NCI-H446 treated with DMSO at 0.1 percent for 48 hours (cell line): Measurements from ENCODE around the gene MAPRE2.
"Not testable (repeated sequence)": the region's sequence is repeated elsewhere in the genome, so short reads cannot be mapped to it uniquely, and the experiment has no call there.

ENCODE experiments used
- DNase-seq: peaks from one replicate; lab custom pipeline; 2025; lab: John Stamatoyannopoulos, UW

MAPRE2 gene

DNA sequence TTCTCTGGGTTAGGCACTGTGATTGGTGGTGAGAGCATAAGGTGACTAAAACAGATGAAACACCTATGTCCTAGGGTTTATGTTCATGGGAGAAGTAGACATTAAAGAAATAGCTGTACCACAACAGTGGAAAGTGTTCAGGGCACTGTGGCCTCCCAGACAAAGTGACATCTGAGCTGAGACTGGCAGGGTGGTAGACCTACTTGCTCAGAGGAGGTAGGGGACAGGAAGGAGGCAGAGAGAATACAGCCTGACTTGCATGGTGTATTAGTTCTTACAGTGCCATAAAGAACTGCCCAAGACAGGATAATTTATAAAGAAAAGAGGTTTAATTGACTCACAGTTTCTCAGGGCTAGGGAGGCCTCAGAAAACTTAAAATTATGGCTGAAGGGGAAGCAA is 82.6 kb downstream of the MAPRE2 start:
- DNase-seq = no peak

DNA sequence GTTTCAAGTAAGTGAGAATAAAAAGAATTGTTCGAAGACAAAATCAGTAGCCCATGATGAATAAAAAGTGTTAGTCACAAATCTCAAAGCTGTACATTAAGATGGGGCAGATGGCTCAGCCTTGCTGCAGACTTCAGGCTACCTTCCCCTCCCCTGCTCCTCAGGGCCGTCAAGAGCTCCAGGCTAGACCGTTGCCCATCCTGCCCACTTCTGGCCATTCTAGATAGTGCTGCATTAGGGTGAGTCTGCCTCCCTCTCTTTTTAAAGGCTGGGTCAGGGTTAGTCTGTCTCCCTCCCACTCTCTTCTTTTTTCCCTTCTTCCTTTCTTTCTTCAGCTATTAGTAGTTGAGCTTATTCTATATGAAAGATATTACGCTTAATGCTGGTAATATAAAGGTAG is 86.0 kb downstream of the MAPRE2 start:
- DNase-seq = no peak

GRCh38 chr18:35128675-35129074 is 87.5 kb downstream of the MAPRE2 start:
- DNase-seq = no peak

GRCh38 chr18:35130236-35130635 is 89.0 kb downstream of the MAPRE2 start:
- DNase-seq = no peak

- no peak for DNase-seq
These were observed 90.3 kb downstream of the MAPRE2 start for GRCh38 chr18:35131387-35132020.

DNA sequence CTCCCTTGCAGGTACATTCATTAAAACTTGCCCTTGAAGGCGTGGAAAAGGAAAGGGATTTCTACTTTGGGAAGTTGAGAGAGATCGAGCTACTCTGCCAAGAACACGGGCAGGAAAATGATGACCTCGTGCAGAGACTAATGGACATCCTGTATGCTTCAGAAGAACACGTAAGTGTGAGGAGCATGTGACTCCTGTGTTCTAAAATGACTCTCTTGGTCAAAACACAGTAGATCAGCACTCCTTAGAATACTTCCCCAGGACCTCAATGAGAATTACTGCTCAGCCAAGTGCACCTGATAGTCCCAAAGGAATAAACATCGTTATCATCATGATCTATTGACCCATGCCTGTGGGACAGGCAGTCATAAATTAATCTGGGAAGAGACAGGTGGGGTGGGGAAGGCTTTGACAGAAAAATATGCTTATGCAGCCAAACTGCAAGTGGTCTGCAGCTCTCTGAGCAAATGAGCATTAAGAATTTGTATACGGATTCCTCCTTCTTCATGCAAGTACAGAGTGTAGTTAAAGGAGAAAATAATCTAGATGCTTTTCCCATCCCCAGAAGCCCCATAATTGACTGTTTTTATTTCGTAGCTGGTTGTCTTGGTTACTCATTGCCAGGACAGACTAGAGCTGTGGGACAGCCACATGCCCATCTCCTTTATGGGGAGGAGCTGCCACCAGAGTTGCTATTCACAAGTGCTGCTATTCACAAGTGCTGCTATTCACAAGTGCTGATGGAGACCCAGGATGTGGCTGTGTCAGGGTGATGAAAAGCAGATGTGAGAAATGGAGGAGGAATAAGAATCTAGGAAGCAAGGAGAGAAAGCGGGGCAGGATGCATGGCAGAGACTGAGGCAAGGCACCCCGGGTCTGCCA is 91.0 kb downstream of the MAPRE2 start:
- no peak for DNase-seq

GRCh38 chr18:35134190-35134730 is 93.0 kb downstream of the MAPRE2 start:
- DNase-seq = no peak

- no peak for DNase-seq
These were observed 93.7 kb downstream of the MAPRE2 start for GRCh38 chr18:35134791-35135531.

GRCh38 chr18:35136248-35136647 is 95.0 kb downstream of the MAPRE2 start:
- DNase-seq = no peak

- no peak for DNase-seq
These were observed 95.7 kb downstream of the MAPRE2 start for GRCh38 chr18:35136885-35137284.

- no peak for DNase-seq
These were observed 96.4 kb downstream of the MAPRE2 start for GRCh38 chr18:35137632-35138031.

DNA sequence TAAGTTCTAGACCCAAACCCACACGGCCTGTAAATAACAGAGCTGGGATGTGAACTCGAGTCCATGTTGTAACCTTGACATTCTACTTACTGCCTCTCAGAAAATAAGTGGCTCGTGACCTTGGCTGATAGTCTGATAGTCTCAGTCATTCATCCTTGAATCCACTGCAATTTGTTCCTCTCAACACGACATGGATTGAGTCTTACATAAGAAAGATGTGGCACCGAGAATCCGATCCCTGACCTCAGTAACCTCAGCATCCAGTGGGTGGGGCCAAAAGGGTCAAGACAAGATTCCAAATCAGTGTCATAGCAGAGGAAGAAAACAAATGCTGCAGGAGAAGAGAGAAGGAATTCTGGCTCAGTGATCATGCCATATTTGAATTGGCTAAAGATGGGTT is 97.6 kb downstream of the MAPRE2 start:
- DNase-seq = no peak

- DNase-seq = no peak
These were observed 98.3 kb downstream of the MAPRE2 start for GRCh38 chr18:35139517-35139916.

DNA sequence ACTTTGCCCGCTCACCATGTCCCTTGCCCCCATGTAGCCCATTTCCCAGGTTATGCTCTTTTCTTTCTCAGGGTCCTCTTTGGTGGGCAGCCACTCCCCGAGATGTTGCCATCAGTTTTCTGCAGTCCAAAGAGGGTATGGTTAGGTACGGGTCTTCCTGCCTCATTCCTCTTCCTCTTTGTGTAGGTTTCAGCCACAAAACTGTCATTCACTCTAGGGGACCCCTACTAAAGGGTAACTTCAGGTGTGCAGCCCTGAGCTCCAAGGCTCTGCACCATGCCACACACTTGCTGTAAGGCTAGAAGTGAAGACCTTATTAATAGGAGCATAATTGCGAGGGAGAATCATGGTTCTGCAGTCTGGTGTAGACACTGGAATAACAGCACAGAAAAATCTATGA is 99.9 kb downstream of the MAPRE2 start:
- no peak for DNase-seq

- no peak for DNase-seq
These were observed 100.5 kb downstream of the MAPRE2 start for GRCh38 chr18:35141567-35142274.

- DNase-seq = no peak
These were observed 101.0 kb downstream of the MAPRE2 start for GRCh38 chr18:35142275-35142615.

- no peak for DNase-seq
These were observed 102.7 kb downstream of the MAPRE2 start for GRCh38 chr18:35143622-35144596.

DNA sequence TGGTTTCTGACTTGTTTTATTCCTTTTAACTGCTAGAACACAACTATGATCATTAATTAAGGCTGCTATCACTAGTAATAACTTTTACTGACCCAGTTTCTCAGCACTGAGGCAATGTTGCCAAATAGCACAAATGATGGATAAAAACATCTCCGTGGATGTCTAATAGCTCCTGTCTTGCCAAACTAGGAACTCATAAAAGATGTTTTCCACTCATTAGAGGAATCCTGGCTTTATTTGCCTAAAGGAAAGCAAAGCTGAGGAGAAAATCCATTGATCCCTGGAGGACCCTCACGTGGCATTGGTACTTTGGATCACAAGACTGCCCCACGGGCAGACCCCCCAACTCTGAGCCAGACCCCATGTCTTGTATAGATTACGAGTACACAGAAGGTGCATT is 103.5 kb downstream of the MAPRE2 start:
- DNase-seq = no peak

DNA sequence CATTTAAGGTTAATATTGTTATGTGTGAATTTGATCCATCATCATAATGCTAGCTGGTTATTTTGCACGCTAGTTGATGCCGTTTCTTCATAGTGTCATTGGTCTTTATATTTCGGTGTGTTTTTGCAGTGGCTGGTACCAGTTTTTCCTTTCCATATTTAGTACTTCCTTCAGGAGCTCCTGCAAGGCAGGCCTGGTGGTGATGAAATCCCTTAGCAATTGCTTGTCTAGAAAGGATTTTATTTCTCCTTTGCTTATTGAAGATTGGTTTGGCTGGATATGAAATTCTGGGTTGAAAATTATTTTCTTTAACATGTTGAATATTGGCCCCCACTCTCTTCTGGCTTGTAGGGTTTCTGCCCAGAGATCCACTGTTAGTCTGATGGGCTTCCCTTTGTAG is 109.0 kb downstream of the MAPRE2 start:
- not testable (repeated sequence) for DNase-seq

DNA sequence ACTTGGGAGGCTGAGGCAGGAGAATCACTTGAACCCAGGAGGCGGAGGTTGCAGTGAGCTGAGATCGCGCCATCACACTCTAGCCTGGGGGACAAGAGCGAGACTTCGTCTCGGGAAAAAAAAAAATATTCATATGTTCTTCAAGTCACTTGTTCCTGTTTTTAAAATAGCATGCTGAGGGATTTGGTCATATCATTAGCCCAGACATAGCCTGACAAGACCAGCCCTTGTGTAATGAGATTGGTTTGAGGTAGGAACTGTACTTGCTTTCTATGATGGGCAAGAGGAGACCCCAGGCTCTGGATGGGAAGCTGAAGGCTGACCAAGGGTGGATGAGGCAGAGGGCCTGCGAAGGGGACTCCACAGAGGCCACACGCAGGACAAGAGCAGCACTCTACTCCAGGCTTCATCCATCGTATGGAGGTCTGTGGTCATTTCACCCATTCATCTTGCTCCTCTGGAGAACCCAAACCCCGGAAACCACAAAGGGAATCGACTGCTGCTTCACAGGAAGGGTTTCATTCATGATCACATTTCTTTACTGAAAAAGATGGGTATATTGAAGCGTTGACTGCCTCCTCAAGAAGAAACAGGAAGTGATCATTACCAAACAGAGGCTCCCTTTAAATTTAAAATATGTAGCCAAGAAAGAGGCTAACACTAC is 112.5 kb downstream of the MAPRE2 start:
- DNase-seq = no peak
